Naive thymus-derived CD4-positive, alpha-beta T cell (primary cell): ENCODE data around the gene SLC30A4. TPM values are rescaled to one million over a fixed set of nuclear protein-coding genes. Genes with fewer than 3 reads are reported as not detected.

Experiments
- ATAC-seq: fragments of 150-1000 bp; cut with Tn5 transposase; 2 replicates; pipeline ENCODE4 v1.10.0; 2021; ENCODE audit warnings: mild to moderate bottlenecking, moderate library complexity
- CTCF ChIA-PET: fragments of 350-600 bp; sonication (Branson Sonifier 250); formaldehyde crosslinking; loops from one replicate; lab custom pipeline; 2021; ENCODE audit warnings: antibody characterized with exemption; lab: Charles Lee
- POLR2A ChIA-PET: fragments of 350-600 bp; sonication (Branson Sonifier 250); formaldehyde crosslinking; loops from one replicate; lab custom pipeline; 2021; ENCODE audit warnings: antibody characterized with exemption, inconsistent platforms; lab: Charles Lee
- DNase-seq, 9 donors: peaks; one replicate each; pipeline versions ENCODE4 v3.0.0 to v3.0.0-alpha.2; 2020 to 2022; ENCODE audit warnings: mixed read lengths in 1 of 9
- H3K27ac ChIP-seq: one replicate; pipeline ENCODE4 v1.7.0; 2013; ENCODE audit warnings: mild to moderate bottlenecking, low read depth, low read length, moderate library complexity
- H3K27me3 ChIP-seq, 2 donors: one replicate each; pipeline ENCODE4 v1.7.0; 2013; ENCODE audit warnings: low read length in 2 of 2, mild to moderate bottlenecking in 2 of 2, moderate library complexity in 2 of 2; ENCODE audit not compliant: control insufficient read depth in 2 of 2, insufficient read depth in 2 of 2
- H3K36me3 ChIP-seq, 3 experiments: 1 replicate in 2 of 3; 2 replicates in 1 of 3; pipeline ENCODE4 v1.7.0; 2013; ENCODE audit warnings: low read length in 3 of 3, mild to moderate bottlenecking in 3 of 3, moderate library complexity in 1 of 3; ENCODE audit not compliant: insufficient read depth in 3 of 3, control insufficient read depth in 2 of 3
- H3K4me1 ChIP-seq, 2 donors: one replicate each; pipeline ENCODE4 v1.7.0; 2013; ENCODE audit warnings: low read length in 2 of 2, mild to moderate bottlenecking in 2 of 2, moderate library complexity in 1 of 2; ENCODE audit not compliant: control insufficient read depth in 2 of 2, insufficient read depth in 2 of 2
- H3K4me3 ChIP-seq: 2 replicates; pipeline ENCODE4 v1.7.0; 2013; ENCODE audit warnings: mild to moderate bottlenecking, low read length
- H3K9me3 ChIP-seq, 3 experiments: 1 replicate in 2 of 3; 2 replicates in 1 of 3; pipeline ENCODE4 v1.7.0; 2013; ENCODE audit warnings: low read length in 3 of 3; ENCODE audit not compliant: control insufficient read depth in 2 of 3
- H3K27ac Mint-ChIP-seq, 9 donors: one replicate each; pipeline ENCODE4 v1.8.0; 2020 to 2022; ENCODE audit warnings: mixed read lengths in 9 of 9, mild to moderate bottlenecking in 8 of 9, moderate library complexity in 5 of 9, inconsistent platforms in 2 of 9
- H3K27me3 Mint-ChIP-seq, 5 donors: one replicate each; pipeline ENCODE4 v1.8.0; 2021 to 2022; ENCODE audit warnings: mixed read lengths in 5 of 5, mild to moderate bottlenecking in 1 of 5
- H3K36me3 Mint-ChIP-seq, 5 donors: one replicate each; pipeline ENCODE4 v1.8.0; 2020 to 2022; ENCODE audit warnings: mixed read lengths in 5 of 5, mild to moderate bottlenecking in 3 of 5, inconsistent platforms in 1 of 5
- H3K4me1 Mint-ChIP-seq, 7 donors: one replicate each; pipeline ENCODE4 v1.8.0; 2020 to 2022; ENCODE audit warnings: mixed read lengths in 7 of 7, mild to moderate bottlenecking in 3 of 7, inconsistent platforms in 1 of 7
- H3K4me3 Mint-ChIP-seq, 10 donors: one replicate each; pipeline ENCODE4 v1.8.0; 2020 to 2022; ENCODE audit warnings: mild to moderate bottlenecking in 10 of 10, mixed read lengths in 10 of 10, moderate library complexity in 6 of 10, inconsistent platforms in 2 of 10
- H3K9me3 Mint-ChIP-seq, 11 donors: one replicate each; pipeline ENCODE4 v1.8.0; 2020 to 2022; ENCODE audit warnings: mixed read lengths in 11 of 11, mild to moderate bottlenecking in 4 of 11, inconsistent platforms in 1 of 11, moderate library complexity in 1 of 11
- intact Hi-C, 2 donors: fragments of 100-400 bp; cut with micrococcal nuclease; formaldehyde crosslinking; loops; one replicate each; pipeline ENCODE4 v1.15.1; 2023
- polyA plus RNA-seq, 2 donors: library from polyadenylated mRNA; unstranded; fragments of 300-500 nt; fragmentation: Illumina TruSeq; gene quantifications; one replicate each; pipeline ENCODE4 v1.2.3, GENCODE V29; 2021
- total RNA-seq, 6 experiments: library from RNA in 5 of 6; stranded (reverse) in 5 of 6; gene quantifications; 1 replicate in 5 of 6; 2 replicates in 1 of 6; pipeline ENCODE4 v1.2.3 and lab custom pipeline; 2021 to 2026

SLC30A4 gene, protein sequence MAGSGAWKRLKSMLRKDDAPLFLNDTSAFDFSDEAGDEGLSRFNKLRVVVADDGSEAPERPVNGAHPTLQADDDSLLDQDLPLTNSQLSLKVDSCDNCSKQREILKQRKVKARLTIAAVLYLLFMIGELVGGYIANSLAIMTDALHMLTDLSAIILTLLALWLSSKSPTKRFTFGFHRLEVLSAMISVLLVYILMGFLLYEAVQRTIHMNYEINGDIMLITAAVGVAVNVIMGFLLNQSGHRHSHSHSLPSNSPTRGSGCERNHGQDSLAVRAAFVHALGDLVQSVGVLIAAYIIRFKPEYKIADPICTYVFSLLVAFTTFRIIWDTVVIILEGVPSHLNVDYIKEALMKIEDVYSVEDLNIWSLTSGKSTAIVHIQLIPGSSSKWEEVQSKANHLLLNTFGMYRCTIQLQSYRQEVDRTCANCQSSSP
- total RNA-seq (1 to 10 TPM; 2.6 to 4.4 (median 3.0) TPM), polyA plus RNA-seq (1 to 10 TPM; 2.0 to 2.9 TPM), total RNA-seq (lab: John Stamatoyannopoulos, UW) (12.0 reads per million, percentile 39 among the genes with 10 or more reads in this experiment)

DNA sequence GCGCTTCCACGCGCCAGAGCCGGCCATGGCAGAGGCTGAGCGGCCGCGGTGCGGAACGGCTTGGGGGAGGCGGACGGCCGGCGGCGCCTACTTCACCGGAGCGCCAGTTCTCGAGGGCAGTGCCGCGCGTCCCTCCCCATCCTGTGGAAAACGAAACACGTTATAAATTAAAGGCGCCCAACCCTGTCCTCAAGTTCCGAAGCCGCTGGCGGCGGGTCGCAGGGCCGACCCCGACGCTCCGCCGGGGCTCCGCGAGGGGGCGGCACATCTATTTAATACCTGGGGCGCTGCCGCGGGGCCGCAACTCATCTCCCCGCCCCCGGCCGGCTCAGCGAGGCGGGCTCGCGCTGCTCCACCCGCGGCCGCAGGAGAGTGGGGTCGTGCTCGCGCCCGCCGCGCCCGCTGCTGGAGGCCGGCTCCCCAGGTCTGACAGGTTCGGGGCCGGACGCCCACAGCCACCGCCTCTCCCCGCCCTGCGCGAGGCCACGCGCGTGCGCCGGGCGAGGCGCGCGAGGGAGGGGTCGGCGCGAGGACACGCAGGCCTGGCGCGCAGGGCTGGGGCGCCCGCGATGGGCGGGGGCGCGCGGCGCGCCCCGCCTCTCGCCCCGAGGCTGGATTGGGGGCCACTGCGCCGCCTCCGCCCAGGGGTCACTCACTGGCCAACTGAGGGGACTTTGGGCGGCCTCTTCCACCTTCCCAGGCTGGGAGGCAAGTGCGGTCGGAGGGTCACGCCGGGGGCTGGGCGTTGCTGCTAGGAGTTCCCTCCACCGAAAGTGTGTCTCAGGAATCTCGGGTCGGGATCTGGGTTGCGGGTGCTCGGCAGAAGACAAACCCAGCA lies at the start of gene SLC30A4:
Gene SLC30A4 (minus strand): TSS at position 428 of the 838 bp plus-strand sequence. CDS start 401 bp downstream, at position 27.
- H3K9me3 Mint-ChIP-seq = no peaks in the 10 kb centered on the region
- ChIA-PET CTCF (interaction anchor here (1.1 kb wide), 1 partner anchor 65 kb away, joined by 3 read pairs; no protein-coding TSS in a partner anchor), POLR2A (interaction anchor here (0.8 to 1.4 kb wide), 3 partner anchors 64 to 65 kb away, joined by 3 to 6 read pairs (median 4); partner anchors contain the start of gene BLOC1S6)
- no peaks in the 10 kb centered on the region for H3K9me3 ChIP-seq
- peaks cover 0 to 5% (median 0%) of the 10 kb centered on the region in 3 experiments for H3K36me3 ChIP-seq
- peak within 1 kb of the TSS; percentile 79 to 90 (median 85) for H3K27ac Mint-ChIP-seq
- peak within 1 kb of the TSS; percentile 93 to 98 (median 94) for H3K4me3 Mint-ChIP-seq
- peaks cover 3 to 8% (median 5%) of the 10 kb centered on the region in 5 donors for H3K36me3 Mint-ChIP-seq
- intact Hi-C loops = loop anchor here (1.0 to 10.0 kb wide), 9 partner anchors 64 to 328 kb away; partner anchors contain the start of genes BLOC1S6 (in 2 of the 2) and SQOR (in 1 of the 2)
- ATAC-seq = peak; percentile 92
- DNase-seq = peak; percentile 49 to 75 (median 66)
- peaks cover 0 to 40% (median 0%) of the 10 kb centered on the region in 5 donors for H3K27me3 Mint-ChIP-seq
- peaks cover 0 to 8% of the 10 kb centered on the region in 2 donors for H3K4me1 ChIP-seq
- H3K4me3 ChIP-seq = peak within 1 kb of the TSS; percentile 66
- H3K27me3 ChIP-seq = no peaks in the 10 kb centered on the region
- H3K4me1 Mint-ChIP-seq = peaks cover 23 to 43% (median 33%) of the 10 kb centered on the region in 7 donors
- peak within 1 kb of the TSS; percentile 64 for H3K27ac ChIP-seq

GRCh38 chr15:45555934-45556608 lies 33.5 kb upstream of the SLC30A4 start:
- H3K27me3 Mint-ChIP-seq = peaks cover 14 to 41% (median 22%) of the 10 kb centered on the region in 5 donors
- CTCF ChIA-PET = no interaction called here

DNA sequence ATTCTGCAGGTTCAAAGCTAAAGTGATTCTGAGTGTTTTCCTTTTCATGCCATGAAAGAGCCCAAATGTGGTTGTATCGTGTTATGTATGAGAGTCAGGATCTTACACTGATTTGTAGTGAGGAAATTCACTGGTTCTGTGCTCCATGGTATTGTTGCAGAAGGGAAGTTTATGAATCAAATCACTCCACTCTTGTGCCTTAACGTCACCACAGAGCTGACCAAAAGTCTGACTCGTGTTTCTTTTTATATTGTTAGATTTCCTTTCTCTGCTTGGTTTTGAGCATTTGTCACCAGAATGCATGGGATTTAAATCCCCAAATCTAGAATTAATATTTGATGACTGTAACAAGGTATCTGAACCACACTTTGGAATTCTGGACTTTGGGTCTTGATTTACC lies 29.1 kb upstream of the SLC30A4 start:
- ChIA-PET CTCF (no interaction called here), POLR2A (interaction anchor here (0.6 kb wide), 1 partner anchor 49 kb away, joined by 5 read pairs; no protein-coding TSS in a partner anchor)
- peaks cover 0 to 3% (median 0%) of the 10 kb centered on the region in 11 donors for H3K9me3 Mint-ChIP-seq
- Histone ChIP-seq H3K9me3 (no peaks in the 10 kb centered on the region), H3K27me3 (no peaks in the 10 kb centered on the region), H3K4me1 (no peaks in the 10 kb centered on the region), H3K27ac (no peak overlapping the region), H3K4me3 (no peak overlapping the region), H3K36me3 (no peaks in the 10 kb centered on the region)
- H3K4me3 Mint-ChIP-seq = no peak overlapping the region
- intact Hi-C loops = no loop called here
- no peak overlapping the region for H3K27ac Mint-ChIP-seq
- DNase-seq (no peak), ATAC-seq (no peak)
- peaks cover 13 to 30% (median 18%) of the 10 kb centered on the region in 5 donors for H3K27me3 Mint-ChIP-seq
- no peaks in the 10 kb centered on the region for H3K4me1 Mint-ChIP-seq
- H3K36me3 Mint-ChIP-seq = no peaks in the 10 kb centered on the region

More at GRCh38 chr15:45555934-45556608, 33.5 kb upstream of the SLC30A4 start:
- H3K9me3 ChIP-seq = no peaks in the 10 kb centered on the region
- H3K4me1 ChIP-seq = no peaks in the 10 kb centered on the region
- intact Hi-C loops = no loop called here
- H3K27ac Mint-ChIP-seq = no peak overlapping the region
- POLR2A ChIA-PET = no interaction called here
- no peak overlapping the region for H3K4me3 ChIP-seq
- ATAC-seq = no peak
- no peak for DNase-seq
- H3K9me3 Mint-ChIP-seq = peaks cover 0 to 3% (median 0%) of the 10 kb centered on the region in 11 donors
- no peaks in the 10 kb centered on the region for H3K36me3 Mint-ChIP-seq
- H3K36me3 ChIP-seq = no peaks in the 10 kb centered on the region
- no peak overlapping the region for H3K27ac ChIP-seq
- H3K4me1 Mint-ChIP-seq = no peaks in the 10 kb centered on the region
- no peaks in the 10 kb centered on the region for H3K27me3 ChIP-seq
- no peak overlapping the region for H3K4me3 Mint-ChIP-seq

- Histone ChIP-seq H3K27ac (no peak overlapping the region), H3K4me1 (no peaks in the 10 kb centered on the region), H3K36me3 (no peaks in the 10 kb centered on the region), H3K4me3 (no peak overlapping the region), H3K9me3 (no peaks in the 10 kb centered on the region), H3K27me3 (no peaks in the 10 kb centered on the region)
- ChIA-PET POLR2A (interaction anchor here (0.6 kb wide), 1 partner anchor 15 kb away, joined by 3 read pairs; no protein-coding TSS in a partner anchor), CTCF (no interaction called here)
- peaks cover 12 to 27% (median 16%) of the 10 kb centered on the region in 5 donors for H3K27me3 Mint-ChIP-seq
- intact Hi-C loops = no loop called here
- no peak overlapping the region for H3K4me3 Mint-ChIP-seq
- H3K27ac Mint-ChIP-seq = no peak overlapping the region
- H3K4me1 Mint-ChIP-seq = no peaks in the 10 kb centered on the region
- DNase-seq = no peak
- peaks cover 0 to under 1% (median 0%) of the 10 kb centered on the region in 11 donors for H3K9me3 Mint-ChIP-seq
- H3K36me3 Mint-ChIP-seq = no peaks in the 10 kb centered on the region
- no peak for ATAC-seq
Measured at GRCh38 chr15:45550436-45550835, 27.9 kb upstream of the SLC30A4 start.

DNA sequence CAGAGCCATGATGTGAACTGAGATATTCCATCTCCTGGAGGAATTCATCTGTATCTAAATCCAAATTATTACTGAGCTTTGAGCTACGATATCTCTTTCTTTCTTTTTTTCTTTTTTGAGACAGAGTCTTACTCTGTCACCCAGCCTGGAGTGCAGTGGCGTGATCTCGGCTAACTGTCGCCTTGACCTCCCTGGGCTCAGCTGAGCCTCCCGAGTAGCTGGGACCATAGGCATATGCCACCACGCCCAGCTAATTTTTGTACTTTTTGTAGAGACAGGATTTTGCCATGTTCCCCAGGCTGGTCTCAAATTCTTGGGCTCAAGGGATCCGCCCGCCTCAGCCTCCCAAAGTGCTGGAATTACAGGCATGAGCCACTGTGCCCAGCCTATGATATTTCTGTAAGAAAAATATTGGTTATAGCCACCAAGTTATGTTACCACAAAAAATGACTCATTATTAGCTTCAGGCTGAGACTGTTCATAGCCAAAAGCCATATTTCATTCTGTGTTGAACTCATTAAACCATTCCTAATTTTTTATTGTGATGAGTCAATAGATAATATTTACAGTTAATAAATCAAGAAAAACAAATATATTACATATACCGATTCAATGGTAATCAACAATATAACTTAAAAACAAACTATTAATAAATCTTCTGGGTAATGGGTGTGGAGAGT lies 27.1 kb upstream of the SLC30A4 start:
- Mint-ChIP-seq H3K4me1 (no peaks in the 10 kb centered on the region), H3K4me3 (no peak overlapping the region), H3K27me3 (peaks cover 6 to 24% (median 12%) of the 10 kb centered on the region in 5 donors), H3K27ac (no peak overlapping the region), H3K9me3 (no peaks in the 10 kb centered on the region), H3K36me3 (no peaks in the 10 kb centered on the region)
- ChIA-PET CTCF (no interaction called here), POLR2A (no interaction called here)
- Histone ChIP-seq H3K36me3 (no peaks in the 10 kb centered on the region), H3K27me3 (no peaks in the 10 kb centered on the region), H3K4me1 (no peaks in the 10 kb centered on the region), H3K27ac (no peak overlapping the region), H3K4me3 (no peak overlapping the region), H3K9me3 (no peaks in the 10 kb centered on the region)
- intact Hi-C loops = no loop called here
- ATAC-seq (no peak), DNase-seq (no peak)
